HUES64 (cell line): ENCODE data around the gene PTPN4.
A peak's percentile ranks its signal among the peaks of the same experiment; 100 is the strongest.
"Not testable (repeated sequence)": the region's sequence is repeated elsewhere in the genome, so short reads cannot be mapped to it uniquely, and the experiment has no call there.

Experiments
- H3K27ac ChIP-seq: 2 replicates; pipeline ENCODE4 v1.7.0; 2013; ENCODE audit warnings: low read depth, low read length, inconsistent platforms
- H3K27me3 ChIP-seq: 2 replicates; pipeline ENCODE4 v1.6.1; 2013; ENCODE audit warnings: mild to moderate bottlenecking, low read length; ENCODE audit not compliant: insufficient read depth
- H3K36me3 ChIP-seq: 2 replicates; pipeline ENCODE4 v1.6.1; 2013; ENCODE audit warnings: mild to moderate bottlenecking, low read length; ENCODE audit not compliant: insufficient read depth
- H3K4me1 ChIP-seq: 2 replicates; pipeline ENCODE4 v1.6.1; 2013; ENCODE audit warnings: mild to moderate bottlenecking, low read length, moderate library complexity; ENCODE audit not compliant: insufficient read depth
- H3K4me3 ChIP-seq: 2 replicates; pipeline ENCODE4 v1.5.1; 2013; ENCODE audit warnings: mild to moderate bottlenecking, low read length, moderate library complexity
- H3K9ac ChIP-seq: 2 replicates; pipeline ENCODE4 v1.6.1; 2013; ENCODE audit warnings: mild to moderate bottlenecking, low read depth, low read length
- H3K9me3 ChIP-seq: 2 replicates; pipeline ENCODE4 v1.6.1; 2013; ENCODE audit warnings: low read depth, low read length; ENCODE audit not compliant: insufficient read depth
- WGBS: fragments of 150-250, 120-280 bp; methylation state at CpG from one replicate; pipeline ENCODE4 v1.1.7; 2013; ENCODE audit warnings: missing lambda C conversion rate; 5-methylcytosine and 5-hydroxymethylcytosine counted together

Gene PTPN4

GRCh38 chr2:120007851-120008250 lies 248.1 kb downstream of the PTPN4 start:
- WGBS, result 94% methylated on average over 4 of the region's 4 CpGs
- Histone ChIP-seq H3K27me3 (peaks cover 14% of the 10 kb centered on the region), H3K4me3 (no peak overlapping the region), H3K9me3 (no peaks in the 10 kb centered on the region), H3K4me1 (0 out of 2 replicates have a peak, but pooled peaks cover 5% of the 10 kb centered on the region), H3K27ac (no peak overlapping the region), H3K36me3 (no peaks in the 10 kb centered on the region), H3K9ac (no peak overlapping the region)

DNA sequence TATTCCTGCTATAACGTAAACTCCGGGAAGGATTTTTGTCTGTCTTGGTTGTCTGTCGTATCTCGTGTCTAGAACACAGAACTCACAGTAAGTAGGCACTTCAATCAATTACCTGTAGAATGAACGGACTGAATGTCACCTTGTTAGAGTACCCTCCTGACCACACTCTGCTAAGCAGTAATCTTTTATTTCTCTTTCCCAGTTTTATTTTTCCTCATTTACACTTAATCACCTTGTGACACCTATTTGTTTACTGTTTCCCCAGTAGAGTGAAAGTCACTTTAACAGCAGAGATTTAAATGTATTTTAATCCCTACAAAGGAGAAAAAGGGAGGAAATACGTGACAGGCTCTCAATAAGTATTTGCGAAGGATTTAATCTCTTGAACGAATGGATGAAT lies 252.6 kb downstream of the PTPN4 start:
- H3K27me3 ChIP-seq, result peaks cover 14% of the 10 kb centered on the region
- no peaks in the 10 kb centered on the region for H3K36me3 ChIP-seq
- no peak overlapping the region for H3K27ac ChIP-seq
- H3K9me3 ChIP-seq, result no peaks in the 10 kb centered on the region
- WGBS, result 53% methylated on average over 8 of the region's 8 CpGs
- H3K4me3 ChIP-seq, result peak overlapping the region; percentile 77
- no peak overlapping the region for H3K9ac ChIP-seq
- peaks cover 25% of the 10 kb centered on the region for H3K4me1 ChIP-seq

- Histone ChIP-seq H3K4me3 (peak within 1 kb of the TSS; percentile 77), H3K27ac (peak within 1 kb of the TSS; percentile 93), H3K9ac (peak within 1 kb of the TSS; percentile 84), H3K4me1 (peaks cover 28% of the 10 kb centered on the region), H3K27me3 (peaks cover 14% of the 10 kb centered on the region), H3K9me3 (no peaks in the 10 kb centered on the region), H3K36me3 (no peaks in the 10 kb centered on the region)
- WGBS, result under 1% methylated on average over 104 of the region's 104 CpGs
Observed at GRCh38 chr2:120012771-120013596, 253.3 kb downstream of the PTPN4 start, which contains the start of gene EPB41L5. Gene EPB41L5, plus strand, starts transcription at chr2:120013077. Its CDS starts 6,008 bp downstream, at chr2:120019085.

- Histone ChIP-seq H3K36me3 (no peaks in the 10 kb centered on the region), H3K9me3 (no peaks in the 10 kb centered on the region), H3K4me3 (peak overlapping the region; percentile 77), H3K27me3 (peaks cover 14% of the 10 kb centered on the region), H3K4me1 (peaks cover 33% of the 10 kb centered on the region), H3K9ac (peak overlapping the region; percentile 84), H3K27ac (peak overlapping the region; percentile 93)
- 14% methylated on average over 14 of the region's 17 CpGs for WGBS
Observed at GRCh38 chr2:120013597-120014223, 254.0 kb downstream of the PTPN4 start.

- H3K4me3 ChIP-seq, result peak overlapping the region; percentile 77
Observed at GRCh38 chr2:120014226-120014980, 254.7 kb downstream of the PTPN4 start.

GRCh38 chr2:120016800-120017199 lies 257.1 kb downstream of the PTPN4 start:
- Histone ChIP-seq H3K27me3 (0 out of 2 replicates have a peak, but pooled peaks cover 5% of the 10 kb centered on the region), H3K4me1 (peaks cover 37% of the 10 kb centered on the region), H3K27ac (no peak overlapping the region), H3K36me3 (peaks cover 9% of the 10 kb centered on the region), H3K9me3 (no peaks in the 10 kb centered on the region), H3K9ac (no peak overlapping the region), H3K4me3 (no peak overlapping the region)
- WGBS, result 97% methylated on average over 3 of the region's 3 CpGs

More at GRCh38 chr2:120014226-120014980, 254.7 kb downstream of the PTPN4 start:
- Histone ChIP-seq H3K36me3 (peaks cover 5% of the 10 kb centered on the region), H3K9ac (peak overlapping the region; percentile 84; the same call in 1 of the 2 replicates), H3K27ac (no peak overlapping the region), H3K4me1 (peaks cover 35% of the 10 kb centered on the region), H3K9me3 (no peaks in the 10 kb centered on the region), H3K27me3 (peaks cover 14% of the 10 kb centered on the region)
- 85% methylated on average over 7 of the region's 8 CpGs for WGBS

DNA sequence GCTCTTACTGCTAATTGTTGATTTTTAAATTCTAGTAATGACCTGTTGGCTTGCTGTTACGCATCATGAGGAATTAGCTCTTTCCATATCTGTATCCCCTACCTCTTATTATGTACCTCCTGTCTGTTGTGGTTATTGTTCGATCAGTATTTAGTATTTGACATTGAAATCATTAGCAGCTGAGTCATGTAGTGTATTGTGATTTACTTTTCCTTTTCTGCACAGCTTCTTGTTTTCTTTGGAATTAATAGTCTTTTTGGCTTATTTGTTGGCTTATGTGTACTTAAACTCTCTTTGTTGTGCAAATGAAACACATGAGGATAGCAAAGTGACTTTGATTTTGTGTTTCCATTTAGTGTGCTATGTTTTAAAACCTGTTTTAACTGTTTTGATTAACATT lies 257.5 kb downstream of the PTPN4 start:
- Histone ChIP-seq H3K27me3 (0 out of 2 replicates have a peak, but pooled peaks cover 2% of the 10 kb centered on the region), H3K4me1 (peaks cover 35% of the 10 kb centered on the region), H3K9ac (no peak overlapping the region), H3K9me3 (no peaks in the 10 kb centered on the region), H3K27ac (no peak overlapping the region), H3K36me3 (peaks cover 9% of the 10 kb centered on the region), H3K4me3 (no peak overlapping the region)
- 73% methylated on average over 1 of the region's 2 CpGs for WGBS

GRCh38 chr2:120018549-120018948 lies 258.8 kb downstream of the PTPN4 start:
- Histone ChIP-seq H3K9me3 (no peaks in the 10 kb centered on the region), H3K4me1 (peaks cover 32% of the 10 kb centered on the region), H3K36me3 (peaks cover 9% of the 10 kb centered on the region), H3K27me3 (no peaks in the 10 kb centered on the region), H3K27ac (no peak overlapping the region), H3K9ac (no peak overlapping the region), H3K4me3 (no peak overlapping the region)
- WGBS, result 92% methylated on average over 4 of the region's 4 CpGs

DNA sequence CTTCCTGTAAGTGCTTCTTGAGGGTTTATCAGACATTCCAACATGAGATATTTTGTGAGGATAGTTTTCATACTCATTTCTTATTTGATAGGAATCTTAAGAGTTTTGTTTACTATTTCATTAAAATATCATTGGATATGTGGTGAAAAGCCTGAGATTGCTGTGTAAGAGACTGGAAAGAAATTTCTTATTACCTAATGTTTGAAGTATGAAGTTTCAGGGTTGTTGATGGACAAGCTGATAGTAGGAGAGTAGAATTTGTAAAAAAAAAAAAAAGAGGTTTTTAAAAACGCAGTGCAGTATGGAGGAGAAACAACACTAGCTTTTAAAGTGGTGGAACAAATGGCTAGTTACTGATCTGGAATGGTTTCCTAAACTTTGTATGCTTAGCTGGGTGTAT lies 260.8 kb downstream of the PTPN4 start:
- Histone ChIP-seq H3K9me3 (no peaks in the 10 kb centered on the region), H3K27ac (no peak overlapping the region), H3K9ac (no peak overlapping the region), H3K4me3 (no peak overlapping the region), H3K36me3 (peaks cover 12% of the 10 kb centered on the region), H3K4me1 (peaks cover 20% of the 10 kb centered on the region), H3K27me3 (no peaks in the 10 kb centered on the region)
- 93% methylated on average over 1 of the region's 1 CpG for WGBS

GRCh38 chr2:120022505-120022904 lies 262.8 kb downstream of the PTPN4 start:
- 100% methylated on average over 1 of the region's 1 CpG for WGBS
- H3K36me3 ChIP-seq, result peaks cover 16% of the 10 kb centered on the region
- H3K27me3 ChIP-seq, H3K4me1 ChIP-seq, H3K4me3 ChIP-seq, H3K9me3 ChIP-seq, H3K9ac ChIP-seq, H3K27ac ChIP-seq: not testable (repeated sequence)

- Histone ChIP-seq H3K27me3 (no peaks in the 10 kb centered on the region), H3K4me1 (peaks cover 12% of the 10 kb centered on the region), H3K9ac (no peak overlapping the region), H3K27ac (no peak overlapping the region), H3K9me3 (peaks cover 8% of the 10 kb centered on the region; the same call in 1 of the 2 replicates), H3K4me3 (no peak overlapping the region), H3K36me3 (peaks cover 7% of the 10 kb centered on the region; the same call in 1 of the 2 replicates)
- 83% methylated on average over 1 of the region's 2 CpGs for WGBS
Observed at GRCh38 chr2:120026890-120027289, 267.2 kb downstream of the PTPN4 start.
